A673 (cell line): ENCODE data around the gene MDN1. TPM values are rescaled to one million over a fixed set of nuclear protein-coding genes. Genes with fewer than 3 reads are reported as not detected.

Experiments used
- BruUV-seq: library from RNA; stranded (reverse); fragments of 400-500 nt; replicated peaks from 2 replicates; lab custom pipeline; 2021; lab: Mats Ljungman, UMichigan
- CTCF ChIA-PET: fragments of 300-600 bp; sonication (Branson Sonifier 250); formaldehyde crosslinking; loops from one replicate; lab custom pipeline; 2022; ENCODE audit warnings: antibody characterized with exemption; lab: Charles Lee
- POLR2A ChIA-PET: fragments of 300-600 bp; sonication (Branson Sonifier 250); formaldehyde crosslinking; loops from one replicate; lab custom pipeline; 2022; ENCODE audit warnings: antibody characterized with exemption; ENCODE audit not compliant: low non-redundant PET; lab: Charles Lee
- DNase-seq: peaks from one replicate; pipeline ENCODE4 v3.0.0-alpha.2; 2015; ENCODE audit warnings: low spot score
- H3K27ac ChIP-seq: fragments of 200-600 bp; sonication (generic); 2 replicates; pipeline ENCODE4 v1.5.1; 2016; ENCODE audit warnings: mixed run types, low read depth, mild to moderate bottlenecking, mixed read lengths, antibody characterized with exemption, low read length; ENCODE audit not compliant: poor library complexity, severe bottlenecking
- H3K27me3 ChIP-seq: fragments of 200-600 bp; sonication (generic); replicated peaks from 2 replicates; pipeline ENCODE4 v1.6.1; 2017; ENCODE audit warnings: mixed run types, low read depth, mild to moderate bottlenecking, mixed read lengths, antibody characterized with exemption, low read length; ENCODE audit not compliant: insufficient read depth, poor library complexity
- H3K36me3 ChIP-seq: fragments of 200-600 bp; sonication (generic); 2 replicates; pipeline ENCODE4 v1.6.1; 2016; ENCODE audit warnings: mixed run types, mild to moderate bottlenecking, mixed read lengths, antibody characterized with exemption, low read length; ENCODE audit not compliant: insufficient read depth, poor library complexity, severe bottlenecking
- H3K4me1 ChIP-seq: fragments of 200-600 bp; sonication (generic); 2 replicates; pipeline ENCODE4 v1.6.1; 2017; ENCODE audit warnings: mixed run types, mild to moderate bottlenecking, mixed read lengths, antibody characterized with exemption, low read length; ENCODE audit not compliant: insufficient read depth, poor library complexity, severe bottlenecking
- H3K4me3 ChIP-seq: fragments of 200-600 bp; sonication (generic); 2 replicates; pipeline ENCODE4 v1.5.1; 2016; ENCODE audit warnings: low read depth, mixed run types, mild to moderate bottlenecking, mixed read lengths, low read length; ENCODE audit not compliant: poor library complexity, severe bottlenecking
- H3K9me3 ChIP-seq: fragments of 200-600 bp; sonication (generic); 2 replicates; pipeline ENCODE4 v1.6.1; 2016; ENCODE audit warnings: mixed run types, low read depth, mild to moderate bottlenecking, mixed read lengths, antibody characterized with exemption, low read length; ENCODE audit not compliant: poor library complexity, severe bottlenecking
- CTCF ChIP-seq: fragments of 300-800, 200-600 bp; sonication (generic); conservative IDR thresholded peaks from 2 replicates; pipeline ENCODE4 v1.5.1; 2017; ENCODE audit warnings: low read depth, mild to moderate bottlenecking, antibody characterized with exemption, low read length, moderate library complexity, mixed read lengths
- EZH2 ChIP-seq: fragments of 200-600 bp; sonication (generic); IDR thresholded peaks from 2 replicates; pipeline ENCODE4 v1.6.1; 2017; ENCODE audit warnings: borderline replicate concordance, low read depth, mild to moderate bottlenecking, mixed read lengths, antibody characterized with exemption, low read length; ENCODE audit not compliant: poor library complexity, severe bottlenecking
- intact Hi-C: fragments of 100-400 bp; cut with micrococcal nuclease; formaldehyde crosslinking; loops from one replicate; pipeline ENCODE4 v1.10.0; 2022; ENCODE audit not compliant: unreplicated experiment
- total RNA-seq: library from RNA; stranded (reverse); gene quantifications from 2 replicates; pipeline ENCODE4 v1.2.3, GENCODE V29; 2021

MDN1 gene
- total RNA-seq, 1 experiment from 2014 or later = 64.4 TPM

- TF ChIP-seq CTCF = no peak
- TF ChIP-seq EZH2 = no peak
- no TSS peak for BruUV-seq
- CTCF ChIA-PET = no interaction called here
- Histone ChIP-seq H3K9me3 (no peaks in the 10 kb centered on the region), H3K4me1 (no peaks in the 10 kb centered on the region), H3K27ac (no peak overlapping the region), H3K36me3 (peaks cover 72% of the 10 kb centered on the region), H3K27me3 (no peaks in the 10 kb centered on the region), H3K4me3 (no peak overlapping the region)
- intact Hi-C loops = no loop called here
- POLR2A ChIA-PET = no interaction called here
- DNase-seq = no peak
These were observed 74.5 kb downstream of the MDN1 start for GRCh38 chr6:89745096-89745495.

GRCh38 chr6:89736893-89737292, 82.7 kb downstream of the MDN1 start:
- Histone ChIP-seq H3K27ac (no peak overlapping the region), H3K9me3 (no peaks in the 10 kb centered on the region), H3K27me3 (no peaks in the 10 kb centered on the region), H3K36me3 (peaks cover 36% of the 10 kb centered on the region), H3K4me3 (no peak overlapping the region), H3K4me1 (no peaks in the 10 kb centered on the region)
- BruUV-seq = no TSS peak
- TF ChIP-seq CTCF (no peak), EZH2 (no peak)
- intact Hi-C loops = no loop called here
- POLR2A ChIA-PET = no interaction called here
- CTCF ChIA-PET = no interaction called here
- DNase-seq = no peak

GRCh38 chr6:89734526-89734925, 85.1 kb downstream of the MDN1 start:
- TF ChIP-seq EZH2 (no peak), CTCF (no peak)
- no peak for DNase-seq
- Histone ChIP-seq H3K27ac (no peak overlapping the region), H3K36me3 (peaks cover 38% of the 10 kb centered on the region), H3K27me3 (no peaks in the 10 kb centered on the region), H3K4me3 (no peak overlapping the region), H3K9me3 (no peaks in the 10 kb centered on the region), H3K4me1 (no peaks in the 10 kb centered on the region)
- CTCF ChIA-PET = no interaction called here
- no TSS peak for BruUV-seq
- intact Hi-C loops = no loop called here
- POLR2A ChIA-PET = no interaction called here
